ENCODE data around the gene MAP3K19. TPM values are rescaled to one million over a fixed set of nuclear protein-coding genes. Genes with fewer than 3 reads are reported as not detected.

The MAP3K19 gene
- total and polyA plus RNA-seq, 2 of the 8 experiments (the other 6 are each of a cell fraction or from before 2014, with no cell fraction given) = not detected

DNA sequence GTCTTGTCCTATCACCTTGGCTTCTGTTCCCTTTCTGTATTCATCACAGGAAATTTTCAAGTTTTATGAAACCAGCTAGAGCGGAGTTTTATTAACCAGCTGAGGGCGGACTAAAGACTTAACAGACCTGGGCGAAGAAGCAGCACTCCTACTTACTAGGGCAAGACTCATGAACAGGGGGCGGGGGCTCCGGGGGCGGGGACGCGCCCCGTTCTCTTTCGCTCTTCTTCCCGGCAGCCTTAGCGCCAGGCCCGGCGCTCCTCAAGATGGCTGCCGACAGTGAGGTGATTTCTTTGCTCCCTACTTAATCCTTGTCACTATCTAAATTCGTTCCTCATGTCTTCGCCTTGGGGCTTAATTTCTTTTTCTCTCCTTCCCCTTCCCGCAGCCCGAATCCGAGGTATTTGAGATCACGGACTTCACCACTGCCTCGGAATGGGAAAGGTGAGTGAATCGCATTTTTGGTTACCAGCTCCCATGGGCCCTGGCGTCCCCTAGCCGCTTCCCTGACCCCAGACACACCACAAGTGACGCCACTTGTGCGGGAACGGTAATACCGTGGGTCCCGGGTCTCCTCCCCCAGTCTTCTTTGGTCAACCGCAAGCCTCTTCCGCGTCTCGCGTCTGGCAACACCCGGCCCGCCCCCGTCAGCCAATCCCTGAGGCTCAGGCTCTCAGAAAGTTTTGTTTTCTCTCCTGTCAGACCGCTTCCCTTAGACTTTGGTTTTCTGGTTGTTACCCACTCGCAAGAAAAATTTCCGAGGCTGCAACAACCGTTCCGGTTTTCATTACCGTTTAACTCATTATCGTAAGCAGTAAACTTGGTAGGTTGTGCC is 5.0 kb upstream of the MAP3K19 start, which contains the start of gene RAB3GAP1:
RAB3GAP1 (plus strand) TSS at position 251 of the 835 bp plus-strand sequence; CDS start at position 267, 16 bp downstream.
- FAIRE-seq = no peak
- DNase-seq (ENCODE audit: low read depth in 1 of 2, low spot score in 2 of 2) = peak; percentile 39 to 71
- Histone ChIP-seq H2BK15ac (ENCODE audit: low read length) (no peak within 1 kb of the TSS), H3K18ac (ENCODE audit: extremely low read depth, low read length) (peak within 1 kb of the TSS; percentile 41), H3K4me2 (ENCODE audit: insufficient read depth in 1 of 2, low read depth in 2 of 2, low read length in 2 of 2) (peak within 1 kb of the TSS; percentile 83 to 97), H4K8ac (ENCODE audit: extremely low read depth, insufficient read depth, low read length) (peak within 1 kb of the TSS; percentile 96; the same call in 1 of the 2 replicates), H3K27ac (ENCODE audit: low read depth, low read length) (peak within 1 kb of the TSS; percentile 90), H2BK5ac (ENCODE audit: low read depth, low read length) (peak within 1 kb of the TSS; percentile 72), H3K4ac (replicated peaks; ENCODE audit: insufficient read length, low read depth, low read length) (no peak within 1 kb of the TSS), H2BK12ac (ENCODE audit: low read depth, low read length) (peak within 1 kb of the TSS; percentile 20; the same call in 1 of the 2 replicates), H4K20me1 (replicated peaks in 1 of 2; ENCODE audit: control insufficient read depth in 1 of 2, insufficient read depth in 2 of 2, low read length in 2 of 2) (peaks cover 0 to 3% of the 10 kb centered on the region in 2 experiments), H3K23me2 (ENCODE audit: low read depth, low read length) (peaks cover 4% of the 10 kb centered on the region), H3K4me3 (ENCODE audit: extremely low read depth in 1 of 4, insufficient read depth in 2 of 4, low read depth in 3 of 4, low read length in 4 of 4) (peak within 1 kb of the TSS; percentile 96 to 99 (median 99)), H3K4me1 (replicated peaks in 1 of 4; ENCODE audit: control insufficient read depth in 3 of 4, insufficient read depth in 4 of 4, low read length in 3 of 4) (peaks cover 0 to 6% (median 2%) of the 10 kb centered on the region in 4 experiments; a peak in 2 of 7 replicates), H3K79me1 (ENCODE audit: low read depth, low read length) (no peaks in the 10 kb centered on the region; the same call in 1 of the 2 replicates), H3K27me3 (replicated peaks in 1 of 4; ENCODE audit: control insufficient read depth in 3 of 4, extremely low read depth in 1 of 4, insufficient read depth in 3 of 4, low read length in 3 of 4) (no peaks in the 10 kb centered on the region; a peak in 1 of 7 replicates), H3K9ac (replicated peaks in 1 of 4; ENCODE audit: extremely low read depth in 1 of 4, low read depth in 3 of 4, low read length in 3 of 4) (peak within 1 kb of the TSS; percentile 68 to 98 (median 94)), H3K36me3 (ENCODE audit: control insufficient read depth in 2 of 4, insufficient read depth in 4 of 4, low read length in 3 of 4) (no peaks in the 10 kb centered on the region), H3K56ac (replicated peaks; ENCODE audit: insufficient read length, low read depth, low read length) (peak within 1 kb of the TSS; percentile 20), H3K23ac (ENCODE audit: insufficient read length) (no peak within 1 kb of the TSS), H4K91ac (replicated peaks; ENCODE audit: insufficient read length, low read length) (no peak within 1 kb of the TSS), H2AK5ac (ENCODE audit: low read depth, low read length) (no peak within 1 kb of the TSS), H2AFZ (ENCODE audit: low read length) (peak within 1 kb of the TSS; percentile 99), H2BK20ac (ENCODE audit: low read length) (no peak within 1 kb of the TSS), H4K5ac (ENCODE audit: insufficient read length, low read depth, low read length) (peak within 1 kb of the TSS; percentile 25), H2BK120ac (replicated peaks; ENCODE audit: low read depth, low read length) (no peak within 1 kb of the TSS), H3K14ac (ENCODE audit: insufficient read length) (no peak within 1 kb of the TSS), H3K79me2 (ENCODE audit: control insufficient read depth in 1 of 2, insufficient read depth in 2 of 2, low read length in 2 of 2) (peaks cover 4 to 46% of the 10 kb centered on the region in 2 experiments), H3K9me3 (ENCODE audit: insufficient read depth in 2 of 2, low read depth in 1 of 2, low read length in 1 of 2) (no peaks in the 10 kb centered on the region)
- 4% methylated on average over 45 of the region's 45 CpGs; no CpG with 5 or more reads in 1 of the 2 experiments for WGBS, 2 experiments (ENCODE audit: extremely low coverage in 1 of 2, insufficient coverage in 1 of 2, insufficient read length in 1 of 2, insufficient replicate concordance in 2 of 2, low coverage in 1 of 2, low lambda C conversion rate in 2 of 2, missing lambda C conversion rate in 1 of 2)
- CTCF ChIA-PET (ENCODE audit: partially characterized antibody) = no interaction called here
- POLR2A ChIA-PET (ENCODE audit: partially characterized antibody) = interaction anchor here (0.6 to 1.8 kb wide), 7 partner anchors 9 to 477 kb away, joined by 3 to 6 read pairs (median 3); no protein-coding TSS in a partner anchor
- TF ChIP-seq BCL11A (IDR thresholded peaks at IDR 0.05; ENCODE audit: low read depth in 2 of 2, low read length in 2 of 2) (no peak), EZH2 (IDR thresholded peaks at IDR 0.05; ENCODE audit: low read depth, low read length, severe bottlenecking) (no peak), HDAC6 (IDR thresholded peaks at IDR 0.05; ENCODE audit: low read depth, low read length) (no peak), YY1 (IDR thresholded peaks at IDR 0.05; ENCODE audit: low read depth, low read length) (peak; percentile 96), FOSL1 (IDR thresholded peaks at IDR 0.05; ENCODE audit: insufficient read depth, low read depth, low read length) (no peak), BACH1 (IDR thresholded peaks at IDR 0.05; ENCODE audit: low read length) (no peak), MAFK (IDR thresholded peaks at IDR 0.05; ENCODE audit: low read depth, low read length) (no peak), CEBPB (IDR thresholded peaks at IDR 0.05; ENCODE audit: low read depth, low read length) (no peak)
- TF ChIP-seq, protein P1, sequence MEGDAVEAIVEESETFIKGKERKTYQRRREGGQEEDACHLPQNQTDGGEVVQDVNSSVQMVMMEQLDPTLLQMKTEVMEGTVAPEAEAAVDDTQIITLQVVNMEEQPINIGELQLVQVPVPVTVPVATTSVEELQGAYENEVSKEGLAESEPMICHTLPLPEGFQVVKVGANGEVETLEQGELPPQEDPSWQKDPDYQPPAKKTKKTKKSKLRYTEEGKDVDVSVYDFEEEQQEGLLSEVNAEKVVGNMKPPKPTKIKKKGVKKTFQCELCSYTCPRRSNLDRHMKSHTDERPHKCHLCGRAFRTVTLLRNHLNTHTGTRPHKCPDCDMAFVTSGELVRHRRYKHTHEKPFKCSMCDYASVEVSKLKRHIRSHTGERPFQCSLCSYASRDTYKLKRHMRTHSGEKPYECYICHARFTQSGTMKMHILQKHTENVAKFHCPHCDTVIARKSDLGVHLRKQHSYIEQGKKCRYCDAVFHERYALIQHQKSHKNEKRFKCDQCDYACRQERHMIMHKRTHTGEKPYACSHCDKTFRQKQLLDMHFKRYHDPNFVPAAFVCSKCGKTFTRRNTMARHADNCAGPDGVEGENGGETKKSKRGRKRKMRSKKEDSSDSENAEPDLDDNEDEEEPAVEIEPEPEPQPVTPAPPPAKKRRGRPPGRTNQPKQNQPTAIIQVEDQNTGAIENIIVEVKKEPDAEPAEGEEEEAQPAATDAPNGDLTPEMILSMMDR (IDR thresholded peaks at IDR 0.05; ENCODE audit: control extremely low read depth in 1 of 3, insufficient read depth in 1 of 3, low read depth in 1 of 3, low read length in 3 of 3) = no peak

All from H1 (cell line).